Measurements from ENCODE around the gene PCNA.
"Not testable (repeated sequence)": the region's sequence is repeated elsewhere in the genome, so short reads cannot be mapped to it uniquely, and the experiment has no call there.

Gene PCNA

GRCh38 chr20:5080384-5080877, 39.3 kb downstream of the PCNA start:
- no peaks in the 10 kb centered on the region for H3K9me3 ChIP-seq (ENCODE audit: low read length)
- H3K4me3 ChIP-seq (ENCODE audit: low read depth, low read length, poor library complexity, severe bottlenecking): no peak overlapping the region
- peak overlapping the region; percentile 8; the same call in 1 of the 2 replicates for H3K4me2 ChIP-seq (ENCODE audit: low read length)
- no peaks in the 10 kb centered on the region for H3K79me2 ChIP-seq (ENCODE audit: insufficient read depth, low read length)
- no peaks in the 10 kb centered on the region for H4K20me1 ChIP-seq (ENCODE audit: insufficient read depth, low read length)
- H3K36me3 ChIP-seq (ENCODE audit: insufficient read depth, low read length): no peaks in the 10 kb centered on the region
- peaks cover 5% of the 10 kb centered on the region; the same call in 1 of the 2 replicates for H3F3A ChIP-seq (ENCODE audit: insufficient read depth, low read length)
- H3K27ac ChIP-seq (ENCODE audit: low read depth, low read length, poor library complexity, severe bottlenecking): peak overlapping the region; percentile 92
- peak overlapping the region; percentile 33; the same call in 1 of the 2 replicates for H3K9ac ChIP-seq (ENCODE audit: low read length)
- no peaks in the 10 kb centered on the region for H3K9me2 ChIP-seq (ENCODE audit: low read depth, low read length)
- TF ChIP-seq EZH2 (IDR thresholded peaks at IDR 0.05; ENCODE audit: borderline replicate concordance, low read length) (no peak), CTCF (IDR thresholded peaks at IDR 0.05; ENCODE audit: low read length) (no peak)
- H3K27me3 ChIP-seq (ENCODE audit: insufficient read depth, low read length): no peaks in the 10 kb centered on the region
- H2AFZ ChIP-seq (ENCODE audit: low read length): no peak overlapping the region
- H3K4me1 ChIP-seq (ENCODE audit: insufficient read depth, low read length, severe bottlenecking): peaks cover 52% of the 10 kb centered on the region

- peak overlapping the region; percentile 75 for H3K4me2 ChIP-seq (ENCODE audit: low read length)
- no peaks in the 10 kb centered on the region for H3K36me3 ChIP-seq (ENCODE audit: insufficient read depth, low read length)
- H4K20me1 ChIP-seq (ENCODE audit: insufficient read depth, low read length): no peaks in the 10 kb centered on the region
- peak overlapping the region; percentile 39; the same call in 1 of the 2 replicates for H2AFZ ChIP-seq (ENCODE audit: low read length)
- H3K9me2 ChIP-seq (ENCODE audit: low read depth, low read length): no peaks in the 10 kb centered on the region
- H3K9me3 ChIP-seq (ENCODE audit: low read length): no peaks in the 10 kb centered on the region
- peak overlapping the region; percentile 58 for H3K9ac ChIP-seq (ENCODE audit: low read length)
- H3K27me3 ChIP-seq (ENCODE audit: insufficient read depth, low read length): no peaks in the 10 kb centered on the region
- no peak for TF ChIP-seq CTCF (IDR thresholded peaks at IDR 0.05; ENCODE audit: low read length)
- no peak for TF ChIP-seq EZH2 (IDR thresholded peaks at IDR 0.05; ENCODE audit: borderline replicate concordance, low read length)
- H3F3A ChIP-seq (ENCODE audit: insufficient read depth, low read length): peaks cover 5% of the 10 kb centered on the region; the same call in 1 of the 2 replicates
- H3K27ac ChIP-seq (ENCODE audit: low read depth, low read length, poor library complexity, severe bottlenecking): peak overlapping the region; percentile 92
- H3K79me2 ChIP-seq (ENCODE audit: insufficient read depth, low read length): no peaks in the 10 kb centered on the region
- peaks cover 65% of the 10 kb centered on the region for H3K4me1 ChIP-seq (ENCODE audit: insufficient read depth, low read length, severe bottlenecking)
- peak overlapping the region; percentile 32 for H3K4me3 ChIP-seq (ENCODE audit: low read depth, low read length, poor library complexity, severe bottlenecking)
Observed at GRCh38 chr20:5078399-5078958, 41.3 kb downstream of the PCNA start.

GRCh38 chr20:5077761-5078387, 41.9 kb downstream of the PCNA start:
- H4K20me1 ChIP-seq (ENCODE audit: insufficient read depth, low read length): no peaks in the 10 kb centered on the region
- TF ChIP-seq CTCF (IDR thresholded peaks at IDR 0.05; ENCODE audit: low read length): no peak
- TF ChIP-seq EZH2 (IDR thresholded peaks at IDR 0.05; ENCODE audit: borderline replicate concordance, low read length): no peak
- no peaks in the 10 kb centered on the region for H3K9me2 ChIP-seq (ENCODE audit: low read depth, low read length)
- no peaks in the 10 kb centered on the region for H3K36me3 ChIP-seq (ENCODE audit: insufficient read depth, low read length)
- peaks cover 67% of the 10 kb centered on the region for H3K4me1 ChIP-seq (ENCODE audit: insufficient read depth, low read length, severe bottlenecking)
- H2AFZ ChIP-seq (ENCODE audit: low read length): peak overlapping the region; percentile 39; the same call in 1 of the 2 replicates
- peak overlapping the region; percentile 32 for H3K4me3 ChIP-seq (ENCODE audit: low read depth, low read length, poor library complexity, severe bottlenecking)
- peak overlapping the region; percentile 92 for H3K27ac ChIP-seq (ENCODE audit: low read depth, low read length, poor library complexity, severe bottlenecking)
- no peaks in the 10 kb centered on the region for H3K27me3 ChIP-seq (ENCODE audit: insufficient read depth, low read length)
- H3K79me2 ChIP-seq (ENCODE audit: insufficient read depth, low read length): no peaks in the 10 kb centered on the region
- H3K9me3 ChIP-seq (ENCODE audit: low read length): no peaks in the 10 kb centered on the region
- peak overlapping the region; percentile 58 for H3K9ac ChIP-seq (ENCODE audit: low read length)
- H3K4me2 ChIP-seq (ENCODE audit: low read length): peak overlapping the region; percentile 75
- peaks cover 5% of the 10 kb centered on the region; the same call in 1 of the 2 replicates for H3F3A ChIP-seq (ENCODE audit: insufficient read depth, low read length)

- H3K9ac ChIP-seq (ENCODE audit: low read length); H3K27ac ChIP-seq (ENCODE audit: low read depth, low read length, poor library complexity, severe bottlenecking); H3K4me2 ChIP-seq (ENCODE audit: low read length); H3K79me2 ChIP-seq (ENCODE audit: insufficient read depth, low read length); H3K27me3 ChIP-seq (ENCODE audit: insufficient read depth, low read length); H3K4me3 ChIP-seq (ENCODE audit: low read depth, low read length, poor library complexity, severe bottlenecking); H3K9me3 ChIP-seq (ENCODE audit: low read length); H3K36me3 ChIP-seq (ENCODE audit: insufficient read depth, low read length); H3F3A ChIP-seq (ENCODE audit: insufficient read depth, low read length); H3K9me2 ChIP-seq (ENCODE audit: low read depth, low read length); H2AFZ ChIP-seq (ENCODE audit: low read length); H4K20me1 ChIP-seq (ENCODE audit: insufficient read depth, low read length): not testable (repeated sequence)
- peaks cover 65% of the 10 kb centered on the region for H3K4me1 ChIP-seq (ENCODE audit: insufficient read depth, low read length, severe bottlenecking)
Observed at GRCh38 chr20:5076913-5077312, 42.8 kb downstream of the PCNA start.

Measured in OCI-LY1 (cell line).